ENCODE results near the gene ABHD12B.

Gene ABHD12B, protein sequence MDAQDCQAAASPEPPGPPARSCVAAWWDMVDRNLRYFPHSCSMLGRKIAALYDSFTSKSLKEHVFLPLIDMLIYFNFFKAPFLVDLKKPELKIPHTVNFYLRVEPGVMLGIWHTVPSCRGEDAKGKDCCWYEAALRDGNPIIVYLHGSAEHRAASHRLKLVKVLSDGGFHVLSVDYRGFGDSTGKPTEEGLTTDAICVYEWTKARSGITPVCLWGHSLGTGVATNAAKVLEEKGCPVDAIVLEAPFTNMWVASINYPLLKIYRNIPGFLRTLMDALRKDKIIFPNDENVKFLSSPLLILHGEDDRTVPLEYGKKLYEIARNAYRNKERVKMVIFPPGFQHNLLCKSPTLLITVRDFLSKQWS

DNA sequence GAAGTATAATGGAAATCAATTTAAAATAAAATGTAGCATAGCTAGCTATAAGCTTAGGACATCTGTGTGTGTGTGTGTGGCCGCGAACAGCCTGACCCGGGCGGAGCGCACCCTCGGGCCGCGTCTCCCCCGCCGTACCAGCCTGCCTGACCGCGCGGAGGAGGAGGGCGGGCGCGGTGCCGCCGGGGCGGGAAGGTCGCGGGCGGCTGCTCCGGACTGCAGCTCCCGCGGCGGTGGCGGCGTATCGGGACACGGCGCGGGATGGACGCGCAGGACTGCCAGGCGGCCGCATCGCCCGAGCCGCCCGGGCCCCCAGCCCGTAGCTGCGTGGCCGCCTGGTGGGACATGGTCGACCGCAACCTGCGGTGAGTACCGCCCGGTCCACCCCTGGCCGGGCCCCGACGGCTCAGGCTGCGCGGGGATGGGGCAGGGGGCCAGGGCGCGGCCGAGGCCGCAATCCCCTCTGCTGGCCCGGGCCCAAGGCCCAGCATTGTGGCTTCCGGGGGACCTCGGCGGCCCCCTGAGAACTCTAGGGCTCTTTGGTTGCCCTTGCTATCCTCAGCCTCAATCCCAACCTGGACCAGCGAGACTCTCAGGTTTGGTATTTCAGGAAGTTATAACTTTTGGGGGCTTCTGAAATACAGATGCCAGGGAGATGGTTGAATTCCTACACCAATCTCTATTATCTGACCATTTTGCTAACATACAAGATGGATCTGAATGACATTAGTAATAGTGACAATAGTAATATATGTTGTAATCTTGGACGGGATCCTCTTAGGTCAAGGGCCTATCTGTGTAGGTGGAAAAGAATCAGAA is at the start of gene ABHD12B:
Gene ABHD12B (plus strand): TSS at position 140 of the 819 bp plus-strand sequence. CDS start 122 bp downstream, at position 262.
- DNase-seq: no peak

- DNase-seq: no peak
These were observed 49.3 kb upstream of the ABHD12B start for GRCh38 chr14:50822501-50823042.

DNA sequence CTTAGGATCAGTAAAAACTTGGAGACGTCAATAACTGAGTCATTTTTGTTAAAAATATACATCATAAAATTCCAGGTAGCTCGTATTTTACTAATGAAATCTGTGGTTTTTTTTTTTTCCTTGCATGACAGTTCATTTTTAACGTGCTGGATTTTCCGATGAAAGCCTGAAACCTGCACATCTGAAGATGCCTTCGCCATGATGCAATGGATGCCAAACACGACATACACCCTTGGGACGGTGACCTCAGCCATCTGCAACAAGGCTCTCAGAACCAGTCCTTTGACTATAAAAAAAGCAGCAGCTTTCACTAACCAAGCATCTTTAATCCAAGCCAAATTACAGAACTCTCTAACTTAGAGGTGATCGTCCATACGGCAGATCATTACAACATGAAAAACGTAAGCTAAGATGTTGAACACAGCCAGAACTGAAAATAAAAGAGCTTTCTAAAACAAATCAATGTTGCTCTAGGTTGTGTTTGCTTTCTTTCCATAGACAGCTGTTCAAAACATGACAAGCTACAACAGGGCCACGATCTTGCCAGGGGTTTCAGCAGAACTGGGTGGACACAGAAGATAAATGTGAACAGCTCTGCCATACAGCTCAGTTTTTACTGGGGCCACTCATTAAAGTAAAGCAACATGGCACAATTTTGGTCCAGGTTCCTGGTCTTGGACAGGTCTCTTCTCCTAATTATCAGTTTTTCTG is 48.6 kb upstream of the ABHD12B start:
- DNase-seq: no peak

- no peak for DNase-seq
These were observed 47.9 kb upstream of the ABHD12B start for GRCh38 chr14:50823762-50824636.

GRCh38 chr14:50825307-50825706 is 46.5 kb upstream of the ABHD12B start:
- no peak for DNase-seq

DNA sequence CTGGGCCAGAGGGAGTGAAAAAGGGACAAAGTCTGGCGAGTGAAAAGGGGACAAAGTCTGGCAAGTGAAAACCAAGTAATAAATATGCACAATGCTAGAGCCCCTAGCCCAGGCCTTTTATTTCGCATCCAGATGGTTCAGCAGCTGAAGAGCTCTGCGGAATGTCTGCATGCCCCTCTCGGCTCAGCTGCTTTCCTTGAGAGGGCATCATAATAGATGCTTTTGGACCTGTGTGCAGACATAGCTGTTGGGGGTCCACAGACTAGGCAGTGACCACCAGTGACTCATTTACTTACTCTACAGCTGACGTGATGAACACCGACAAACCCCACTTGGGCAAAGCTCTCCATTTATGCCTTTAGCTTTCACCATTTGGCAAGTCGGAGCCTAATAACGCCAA is 45.2 kb upstream of the ABHD12B start:
- no peak for DNase-seq

GRCh38 chr14:50828721-50829488 is 42.9 kb upstream of the ABHD12B start:
- DNase-seq: no peak

- DNase-seq: peak; percentile 49
These were observed 42.3 kb upstream of the ABHD12B start for GRCh38 chr14:50829489-50830043.

- DNase-seq: peak; percentile 62
These were observed 41.6 kb upstream of the ABHD12B start for GRCh38 chr14:50830044-50830931.

DNA sequence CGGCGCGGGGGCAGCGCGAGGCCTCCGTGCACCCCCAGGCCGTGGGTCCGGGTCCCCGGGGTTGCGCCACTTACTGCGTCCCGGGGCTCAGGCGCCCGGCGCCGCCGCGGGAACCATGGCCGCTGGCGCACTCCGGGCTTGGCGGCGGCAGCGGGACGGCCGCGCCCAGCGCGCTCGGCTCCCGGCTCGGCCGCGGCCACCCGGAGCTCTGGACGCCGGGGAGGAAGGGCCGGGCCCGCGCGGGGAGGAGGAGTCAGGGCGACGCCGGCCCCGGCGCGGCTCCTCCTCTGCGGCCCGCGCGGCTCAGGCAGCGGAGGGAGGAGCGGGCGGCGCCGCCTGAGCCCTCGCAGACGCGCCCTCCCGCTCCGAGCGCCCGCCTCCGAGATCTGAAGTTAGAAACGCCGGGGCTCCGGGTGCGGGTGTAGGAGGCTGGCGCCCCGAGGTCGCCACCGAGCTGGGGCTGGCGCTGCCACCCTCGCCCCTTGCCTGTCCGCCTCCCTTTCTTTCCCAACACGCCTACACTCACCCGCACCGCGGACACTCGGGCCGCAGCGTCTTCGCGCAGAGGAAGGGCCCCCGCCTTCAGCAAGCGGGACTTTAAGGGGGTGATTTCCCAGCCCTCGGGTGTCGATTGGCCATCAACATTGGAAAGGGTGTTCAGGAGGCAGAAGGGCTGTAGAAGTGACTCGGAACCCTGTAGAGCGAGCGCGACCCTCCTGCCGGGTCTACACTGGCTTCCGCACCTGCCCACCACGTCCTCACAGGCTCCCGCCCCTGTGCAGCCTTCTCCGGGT is 40.7 kb upstream of the ABHD12B start, which contains the start of gene NIN:
Gene NIN (minus strand): TSS at position 231 of the 794 bp plus-strand sequence. CDS start 9,106 bp downstream, outside the sequence.
- DNase-seq: peak; percentile 59

- DNase-seq: peak; percentile 59
These were observed 40.1 kb upstream of the ABHD12B start for GRCh38 chr14:50831726-50832168.

DNA sequence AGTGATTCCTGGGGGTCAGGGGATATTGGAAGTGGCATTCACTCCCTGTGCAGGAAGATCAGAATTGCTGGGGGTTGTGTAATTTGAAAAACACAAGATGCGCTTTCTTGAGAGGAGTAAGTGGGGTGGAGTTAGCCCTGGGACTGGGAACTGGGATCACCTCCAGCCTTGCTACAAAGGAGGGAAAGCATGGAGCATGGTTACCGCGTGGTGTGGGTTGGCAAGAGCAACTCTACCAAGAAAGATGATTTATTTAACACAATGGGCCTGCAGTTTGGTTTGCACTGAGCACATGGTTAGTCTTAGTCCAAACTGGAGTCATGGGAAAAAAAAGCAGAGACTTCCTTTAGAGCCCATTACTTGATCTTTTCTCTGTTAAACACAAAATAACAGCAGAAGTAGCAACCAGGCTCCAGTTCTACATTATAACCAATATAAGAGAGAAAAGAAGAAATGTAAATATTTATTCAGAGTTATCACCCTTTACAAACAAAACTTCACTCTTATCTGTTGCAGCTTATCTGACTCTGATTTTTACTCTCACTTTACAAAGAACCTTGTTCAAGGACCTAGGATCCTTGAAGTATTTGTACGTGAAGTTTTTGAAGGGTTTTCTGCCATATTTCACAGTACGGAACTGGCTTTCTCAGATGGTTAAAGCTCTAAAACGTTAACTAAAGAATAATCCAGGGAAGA is 38.8 kb upstream of the ABHD12B start:
- no peak for DNase-seq

GRCh38 chr14:50834802-50835276 is 37.0 kb upstream of the ABHD12B start:
- DNase-seq: no peak

GRCh38 chr14:50835280-50835679 is 36.6 kb upstream of the ABHD12B start:
- no peak for DNase-seq

DNA sequence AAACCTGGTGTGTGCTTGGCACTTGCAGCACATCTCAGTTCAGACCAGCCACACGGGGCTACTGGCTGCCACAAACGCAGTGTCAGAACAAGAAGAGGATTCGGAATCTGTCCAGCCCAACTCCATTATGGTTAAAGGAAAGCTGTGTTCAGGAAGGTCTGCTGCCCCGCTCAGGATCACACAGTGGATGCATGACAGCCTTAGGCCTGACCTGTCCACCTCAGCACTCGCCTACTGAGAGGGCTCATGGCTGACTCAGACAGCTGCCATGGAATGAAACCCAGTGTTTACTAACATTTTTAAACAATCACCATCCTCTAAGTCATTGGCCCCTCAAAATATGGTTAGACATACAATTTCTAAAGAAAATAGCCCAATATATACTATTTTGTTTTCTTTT is 35.3 kb upstream of the ABHD12B start:
- no peak for DNase-seq

GRCh38 chr14:50837271-50837670 is 34.6 kb upstream of the ABHD12B start:
- DNase-seq: no peak

DNA sequence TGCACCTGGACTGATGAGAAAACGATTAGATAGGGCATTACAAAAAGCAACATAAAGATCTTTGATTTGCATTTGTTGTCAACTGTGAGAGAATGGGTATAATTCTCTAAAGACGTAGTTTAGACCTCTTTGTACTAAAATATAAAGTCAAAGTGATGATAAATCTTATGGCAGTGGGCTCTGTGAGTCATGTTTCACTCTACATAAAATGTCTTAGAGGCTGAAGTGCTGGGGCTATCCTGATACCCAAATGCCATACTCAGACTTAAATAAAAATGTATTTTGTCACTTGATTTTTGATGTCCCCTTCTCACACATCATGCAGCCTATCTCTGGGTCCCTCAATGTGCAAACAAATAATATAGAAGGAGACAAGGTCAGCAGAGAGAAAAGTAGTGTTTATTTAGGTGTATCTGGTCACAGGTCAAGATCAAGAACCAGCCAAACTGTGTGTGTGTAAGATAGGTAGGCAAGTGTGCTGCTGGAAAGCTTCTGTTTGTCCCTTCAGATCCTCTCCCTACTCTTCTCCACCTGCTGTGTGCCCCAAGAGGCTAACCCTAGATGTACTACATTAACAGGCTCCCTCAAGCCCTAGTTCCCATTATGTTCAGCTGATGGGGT is 33.9 kb upstream of the ABHD12B start:
- no peak for DNase-seq

All from NCI-H526 treated with DMSO at 0.1 percent for 48 hours (cell line).